Measurements from ENCODE around the gene HMX3. TPM values are rescaled to one million over a fixed set of nuclear protein-coding genes. Genes with fewer than 3 reads are reported as not detected.

HMX3 gene
- total and polyA plus RNA-seq, 2 of the 8 experiments (the other 6 are each of a cell fraction or from before 2014, with no cell fraction given): 0.05 TPM; not detected in 1

GRCh38 chr10:123117644-123118417 lies 17.9 kb upstream of the HMX3 start (continued):
- TF ChIP-seq CBX8 (IDR thresholded peaks at IDR 0.05; ENCODE audit: borderline replicate concordance, low read depth, low read length) (no peak), BRCA1 (IDR thresholded peaks at IDR 0.05; ENCODE audit: low read depth, low read length) (no peak), NANOG (IDR thresholded peaks at IDR 0.05; ENCODE audit: insufficient read depth, low read depth, low read length, poor library complexity, severe bottlenecking) (no peak), BACH1 (IDR thresholded peaks at IDR 0.05; ENCODE audit: low read length) (no peak), HDAC2 (IDR thresholded peaks at IDR 0.05; ENCODE audit: borderline replicate concordance in 1 of 2, low read depth in 2 of 2, low read length in 2 of 2) (peak in 1 of 2 experiments; percentile 81; a peak in 1 of 4 replicates), RBBP5 (IDR thresholded peaks at IDR 0.05; ENCODE audit: borderline replicate concordance, low read depth, low read length) (0 out of 2 replicates have a peak, but pooled peaks have one; percentile 28)
